ENCODE measurements around the gene PPP1R14B.
A peak's percentile ranks its signal among the peaks of the same experiment; 100 is the strongest.

PPP1R14B gene

DNA sequence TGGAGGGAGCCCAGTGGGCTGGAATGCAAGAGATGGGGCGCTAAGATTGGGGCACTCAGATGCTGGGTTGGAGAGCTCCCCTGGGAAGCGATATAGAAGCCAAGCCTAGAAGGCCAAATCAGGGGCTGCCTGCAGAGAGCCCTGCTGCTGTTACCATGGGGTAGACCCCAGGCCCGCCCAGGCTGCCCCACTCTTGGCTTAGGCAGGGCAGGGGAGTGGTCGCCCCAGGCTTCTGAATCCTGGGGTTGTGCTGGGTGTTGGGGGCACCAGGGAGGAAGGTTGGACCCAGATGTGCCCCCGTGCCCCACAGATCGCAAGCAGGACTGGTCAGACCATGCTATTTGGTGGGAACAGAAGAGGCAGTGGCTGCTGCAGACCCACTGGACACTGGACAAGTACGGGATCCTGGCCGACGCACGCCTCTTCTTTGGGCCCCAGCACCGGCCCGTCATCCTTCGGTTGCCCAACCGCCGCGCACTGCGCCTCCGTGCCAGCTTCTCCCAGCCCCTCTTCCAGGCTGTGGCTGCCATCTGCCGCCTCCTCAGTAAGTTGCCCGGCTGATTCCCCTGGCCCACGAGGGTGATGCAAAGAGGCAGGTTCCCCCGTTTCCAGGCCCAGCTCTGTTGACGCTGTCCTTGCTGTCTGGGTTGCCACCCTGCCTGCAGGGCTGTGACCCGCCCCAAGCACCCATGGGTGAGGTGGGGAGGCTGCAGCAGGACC, 36.3 kb downstream of the PPP1R14B start:
- DNase-seq (ENCODE audit: low read depth, low spot score), result no peak

- DNase-seq (ENCODE audit: low read depth, low spot score), result no peak
These were observed 37.2 kb downstream of the PPP1R14B start for GRCh38 chr11:64209563-64209843.

GRCh38 chr11:64208796-64209562, 37.8 kb downstream of the PPP1R14B start:
- DNase-seq (ENCODE audit: low read depth, low spot score), result no peak

DNA sequence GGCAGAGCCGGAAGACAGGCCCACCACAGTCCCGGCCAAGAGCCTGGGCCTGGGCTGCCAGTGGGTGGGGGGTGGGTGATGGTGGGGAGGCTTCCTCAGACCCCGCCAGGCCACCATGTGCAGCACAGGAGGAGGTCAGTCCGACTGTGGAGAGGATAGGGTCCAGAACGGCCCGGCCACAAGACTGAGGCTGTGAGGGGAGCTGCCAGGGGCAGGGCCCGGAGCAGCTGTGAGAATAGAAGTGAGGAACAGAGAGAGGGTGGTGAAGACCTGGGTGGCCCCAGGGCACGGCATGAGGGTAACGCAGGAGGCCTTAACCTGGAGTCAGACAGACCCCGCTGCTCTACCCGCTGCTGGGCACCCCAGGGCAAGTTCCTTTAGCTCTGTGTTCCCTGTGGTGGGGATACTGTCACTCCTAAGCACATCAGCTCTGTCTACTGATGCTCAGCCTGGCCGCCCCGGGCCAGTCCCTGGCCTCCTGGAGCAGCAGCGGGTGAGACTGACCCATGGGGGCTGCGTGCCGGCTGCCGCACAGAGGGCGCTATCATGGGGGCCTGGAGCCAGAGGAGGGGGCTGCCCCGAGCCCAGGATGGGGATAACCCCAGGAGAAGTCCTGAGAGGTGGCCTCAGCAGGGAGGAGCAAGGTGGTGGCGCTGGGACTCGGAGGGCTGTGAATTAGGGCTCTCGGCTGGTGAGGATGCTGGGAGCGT, 38.5 kb downstream of the PPP1R14B start:
- DNase-seq (ENCODE audit: low read depth, low spot score), result no peak

GRCh38 chr11:64207256-64208085, 39.3 kb downstream of the PPP1R14B start:
- no peak for DNase-seq (ENCODE audit: low read depth, low spot score)

DNA sequence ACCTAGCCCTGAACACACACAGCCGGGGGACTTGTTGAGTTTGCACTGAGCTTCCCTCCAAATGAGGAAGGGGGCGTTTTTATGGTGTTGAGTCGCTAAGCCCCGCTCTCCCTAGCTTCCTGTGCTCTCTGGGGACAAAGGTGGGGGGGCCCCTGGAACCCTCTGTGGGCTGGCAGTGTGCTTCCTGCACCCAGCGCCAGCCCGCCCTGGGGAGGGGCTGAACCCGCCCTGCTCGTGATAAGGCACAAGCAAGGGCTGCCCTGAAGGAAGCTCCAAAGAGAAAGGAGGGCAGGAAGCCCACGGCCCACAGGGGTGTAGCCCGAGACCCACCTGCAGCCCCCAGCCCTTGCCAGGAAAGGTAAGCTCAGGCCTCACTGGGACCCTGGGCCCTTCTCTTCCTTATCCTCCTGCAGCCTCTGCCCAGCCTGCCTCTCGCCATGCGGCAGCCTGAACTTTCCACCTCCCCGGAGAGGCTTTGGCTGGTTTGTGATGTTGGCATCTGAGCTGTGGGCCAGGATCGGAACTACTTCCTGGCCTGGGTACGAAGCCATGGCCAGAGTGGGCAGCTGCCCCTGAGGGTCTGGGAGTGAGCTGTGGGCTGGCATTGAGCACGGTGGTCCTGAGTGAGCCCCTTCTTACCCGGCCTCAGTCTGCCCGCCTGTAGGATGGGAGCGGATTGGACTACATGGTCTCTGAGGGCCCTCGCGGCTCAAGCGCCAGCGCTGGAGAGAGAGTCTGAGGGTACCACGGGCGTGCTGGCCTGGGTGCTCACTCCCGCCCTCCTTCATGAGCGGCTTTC, 40.1 kb downstream of the PPP1R14B start, which contains the start of gene FERMT3:
FERMT3 (plus strand) TSS at position 265 of the 799 bp plus-strand sequence. CDS start 644 bp downstream, outside the sequence.
- DNase-seq (ENCODE audit: low read depth, low spot score), result no peak

DNA sequence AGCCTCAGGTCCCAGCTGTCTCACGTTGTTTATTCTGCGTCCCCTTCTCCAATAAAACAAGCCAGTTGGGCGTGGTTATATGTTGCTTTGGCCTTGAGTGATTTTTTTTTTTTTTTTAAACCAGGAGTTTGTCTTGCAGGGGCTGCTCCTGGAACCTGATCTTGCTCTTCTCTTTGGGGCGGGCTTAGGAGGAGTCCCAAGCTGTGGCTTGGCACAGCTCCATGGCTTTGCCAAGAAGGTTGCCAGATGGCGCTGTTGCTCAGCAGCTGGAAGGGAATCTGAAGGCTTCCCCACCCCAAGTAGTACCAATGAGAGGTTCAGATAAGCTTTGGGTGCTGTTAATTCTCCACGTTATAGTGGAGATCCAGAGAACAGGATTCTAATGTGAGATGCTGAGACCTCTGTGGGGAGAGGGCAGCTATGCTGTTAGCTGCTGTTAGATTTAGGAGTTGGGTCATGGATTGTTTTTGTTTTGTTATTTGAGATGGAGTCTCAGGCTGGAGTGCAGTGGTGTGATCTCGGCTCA, 42.2 kb downstream of the PPP1R14B start:
- DNase-seq (ENCODE audit: low read depth, low spot score), result peak; percentile 50

DNA sequence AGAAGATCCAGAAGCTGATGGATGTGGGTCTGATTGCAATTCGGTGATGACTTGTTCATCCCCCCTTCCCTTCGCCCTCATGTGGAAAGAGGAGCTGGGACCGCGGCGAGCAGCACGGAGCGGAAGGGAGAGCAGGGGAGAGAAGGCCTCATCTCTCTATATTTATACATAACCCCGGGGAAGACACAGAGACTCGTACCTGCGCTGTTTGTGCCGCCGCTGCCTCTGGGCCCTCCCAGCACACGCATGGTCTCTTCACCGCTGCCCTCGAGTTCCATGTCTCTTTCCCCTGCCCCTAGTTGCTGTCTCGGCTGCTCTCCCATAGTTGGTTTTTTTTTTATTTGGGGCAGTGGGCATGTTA, 42.7 kb downstream of the PPP1R14B start:
- DNase-seq (ENCODE audit: low read depth, low spot score), result no peak

- DNase-seq (ENCODE audit: low read depth, low spot score), result no peak
These were observed 43.2 kb downstream of the PPP1R14B start for GRCh38 chr11:64203421-64204079.

- DNase-seq (ENCODE audit: low read depth, low spot score), result no peak
These were observed 43.8 kb downstream of the PPP1R14B start for GRCh38 chr11:64202992-64203391.

GRCh38 chr11:64201543-64201942, 45.2 kb downstream of the PPP1R14B start:
- no peak for DNase-seq (ENCODE audit: low read depth, low spot score)

- no peak for DNase-seq (ENCODE audit: low read depth, low spot score)
These were observed 48.2 kb downstream of the PPP1R14B start for GRCh38 chr11:64198511-64198910.

DNA sequence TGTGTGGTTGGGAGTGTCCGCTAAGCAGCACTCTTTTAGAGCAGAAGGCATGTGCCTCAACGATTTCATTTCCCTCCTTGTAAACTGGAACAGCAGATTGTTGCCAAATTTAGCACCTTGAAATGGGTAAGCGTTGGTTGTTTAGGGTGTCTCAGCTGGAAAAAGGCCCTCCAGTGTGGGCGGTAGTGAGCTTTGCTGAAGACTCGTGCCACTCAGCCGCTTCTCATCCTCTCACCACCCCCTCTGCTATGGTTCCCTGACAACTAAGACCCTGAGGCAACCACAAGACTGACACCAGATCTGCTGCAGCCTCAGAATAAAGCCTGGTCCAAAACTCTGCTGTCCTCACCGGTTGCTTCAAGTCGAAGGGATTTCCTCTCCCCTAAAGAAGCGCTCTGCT, 50.1 kb downstream of the PPP1R14B start:
- DNase-seq (ENCODE audit: low read depth, low spot score), result no peak

All from iPS DF 19.7 (cell line).